Keratinocyte (primary cell): Measurements from ENCODE around the gene RAB8A. TPM values are rescaled to one million over a fixed set of nuclear protein-coding genes. Genes with fewer than 3 reads are reported as not detected.
A peak's percentile ranks its signal among the peaks of the same experiment; 100 is the strongest.

Experiments
- DNase-seq: peaks from one replicate; pipeline ENCODE4 v3.0.0-alpha.2; 2011; ENCODE audit warnings: low read depth, missing footprints, low spot score
- FAIRE-seq: peaks from 2 replicates; lab custom pipeline; 2011; peaks lifted over from hg19 to GRCh38; lab: Jason Lieb, UNC
- H2AFZ ChIP-seq: 2 replicates; pipeline ENCODE4 v1.6.0; 2012; ENCODE audit warnings: low read length, control low read depth, inconsistent platforms; ENCODE audit not compliant: control insufficient read depth
- H3K27ac ChIP-seq: 2 replicates; pipeline ENCODE4 v1.5.1; 2011; ENCODE audit warnings: low read length; ENCODE audit not compliant: control insufficient read depth, insufficient read depth
- H3K27me3 ChIP-seq: 3 replicates; pipeline ENCODE4 v1.6.0; 2011; ENCODE audit warnings: low read length; ENCODE audit not compliant: control insufficient read depth, insufficient read depth; ENCODE audit errors: extremely low read depth
- H3K36me3 ChIP-seq, 2 experiments: 2 replicates in 1 of 2; 3 replicates in 1 of 2; pipeline ENCODE4 v1.5.1; 2011; ENCODE audit warnings: low read length in 2 of 2, mild to moderate bottlenecking in 1 of 2; ENCODE audit not compliant: control insufficient read depth in 2 of 2, insufficient read depth in 2 of 2; ENCODE audit errors: extremely low read depth in 1 of 2
- H3K4me1 ChIP-seq: 3 replicates; pipeline ENCODE4 v1.5.1; 2011; ENCODE audit warnings: low read length; ENCODE audit not compliant: control insufficient read depth, insufficient read depth; ENCODE audit errors: extremely low read depth
- H3K4me2 ChIP-seq: 3 replicates; pipeline ENCODE4 v1.6.0; 2011; ENCODE audit warnings: low read depth, low read length; ENCODE audit not compliant: control insufficient read depth, insufficient read depth; ENCODE audit errors: extremely low read depth
- H3K4me3 ChIP-seq, 3 experiments: fragments of 200-600 bp in 1 of 3; sonication (generic) in 1 of 3; 2 replicates in 2 of 3; 3 replicates in 1 of 3; pipeline ENCODE4 v1.5.1; 2011 to 2016; ENCODE audit warnings: low read length in 3 of 3, mild to moderate bottlenecking in 3 of 3, control low read depth in 2 of 3, inconsistent platforms in 1 of 3, low read depth in 1 of 3, mixed read lengths in 1 of 3, mixed run types in 1 of 3, moderate library complexity in 1 of 3; ENCODE audit not compliant: control insufficient read depth in 2 of 3, insufficient read depth in 2 of 3; ENCODE audit errors: extremely low read depth in 1 of 3
- H3K79me2 ChIP-seq: 2 replicates; pipeline ENCODE4 v1.6.0; 2012; ENCODE audit warnings: low read length; ENCODE audit not compliant: control insufficient read depth, insufficient read depth
- H3K9ac ChIP-seq: 3 replicates; pipeline ENCODE4 v1.6.0; 2011; ENCODE audit warnings: low read length; ENCODE audit not compliant: control insufficient read depth, insufficient read depth; ENCODE audit errors: extremely low read depth
- H3K9me1 ChIP-seq: 3 replicates; pipeline ENCODE4 v1.6.0; 2011; ENCODE audit warnings: low read length; ENCODE audit not compliant: control insufficient read depth, insufficient read depth; ENCODE audit errors: extremely low read depth
- H3K9me3 ChIP-seq: 2 replicates; pipeline ENCODE4 v1.5.1; 2012; ENCODE audit warnings: low read depth, low read length; ENCODE audit not compliant: control insufficient read depth
- H4K20me1 ChIP-seq: 3 replicates; pipeline ENCODE4 v1.6.0; 2011; ENCODE audit warnings: low read length; ENCODE audit not compliant: control insufficient read depth, insufficient read depth; ENCODE audit errors: extremely low read depth
- EZH2 ChIP-seq: IDR thresholded peaks from one replicate; pipeline ENCODE4 v1.6.1; 2012; ENCODE audit warnings: inconsistent platforms, mild to moderate bottlenecking, low read length, moderate library complexity
- dilution Hi-C: fragments of 300-500 bp; cut with MboI; formaldehyde crosslinking; loops from one replicate; pipeline ENCODE4 v1.7.0; 2020; ENCODE audit warnings: low sequenced_read_pairs; ENCODE audit not compliant: extremely low pct_ligation_motif_present
- polyA plus RNA-seq, 5 experiments: library from polyadenylated mRNA; depleted of rRNA in 3 of 5; stranded (reverse) in 3 of 5; stranded (forward) in 1 of 5; unstranded in 1 of 5; fragments of >200 nt; gene quantifications; 1 replicate in 1 of 5; 2 replicates in 3 of 5; 3 replicates in 1 of 5; pipeline versions ENCODE4 v1.2.1 to v1.2.3, GENCODE V29; 2011 to 2012; ENCODE audit warnings: missing spikeins in 2 of 5, low read depth in 1 of 5, low replicate concordance in 1 of 5
- TF ChIP-seq, protein P1 (sequence below), 3 experiments: IDR thresholded peaks in 1 of 3; conservative IDR thresholded peaks in 1 of 3; optimal IDR thresholded peaks in 1 of 3; 2 replicates in 2 of 3; 3 replicates in 1 of 3; pipeline versions ENCODE3 to v1.5.1; 2011; ENCODE audit warnings: low read length in 3 of 3, mild to moderate bottlenecking in 3 of 3, moderate library complexity in 2 of 3, control low read depth in 1 of 3, inconsistent platforms in 1 of 3; ENCODE audit not compliant: insufficient read depth in 2 of 3; ENCODE audit errors: extremely low read depth in 1 of 3

RAB8A gene
- polyA plus RNA-seq, 1 donor (not counting 4 experiments of a cell fraction or from before 2014, with no cell fraction given) = 95.1 TPM

DNA sequence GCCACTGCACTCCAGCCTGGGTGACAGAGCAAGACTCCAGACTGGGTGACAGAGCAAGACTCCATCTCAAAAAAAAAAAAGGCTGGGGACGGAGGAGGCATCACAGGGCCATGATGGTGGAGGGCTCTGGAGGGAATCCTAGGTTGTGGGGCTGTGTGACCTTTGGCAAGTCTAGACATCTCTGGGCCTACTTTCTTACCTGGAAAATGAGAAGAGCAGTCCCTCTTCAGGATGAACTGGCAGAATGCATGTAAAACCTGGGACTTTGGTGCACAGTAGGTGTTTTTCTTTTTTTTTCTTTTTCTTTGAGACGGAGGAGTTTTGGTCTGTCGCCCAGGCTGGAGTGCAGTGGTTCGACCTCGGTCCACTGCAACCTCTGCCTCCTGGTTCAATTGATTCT, 48.0 kb downstream of the RAB8A start:
- no peaks in the 10 kb centered on the region for H3K36me3 ChIP-seq

DNA sequence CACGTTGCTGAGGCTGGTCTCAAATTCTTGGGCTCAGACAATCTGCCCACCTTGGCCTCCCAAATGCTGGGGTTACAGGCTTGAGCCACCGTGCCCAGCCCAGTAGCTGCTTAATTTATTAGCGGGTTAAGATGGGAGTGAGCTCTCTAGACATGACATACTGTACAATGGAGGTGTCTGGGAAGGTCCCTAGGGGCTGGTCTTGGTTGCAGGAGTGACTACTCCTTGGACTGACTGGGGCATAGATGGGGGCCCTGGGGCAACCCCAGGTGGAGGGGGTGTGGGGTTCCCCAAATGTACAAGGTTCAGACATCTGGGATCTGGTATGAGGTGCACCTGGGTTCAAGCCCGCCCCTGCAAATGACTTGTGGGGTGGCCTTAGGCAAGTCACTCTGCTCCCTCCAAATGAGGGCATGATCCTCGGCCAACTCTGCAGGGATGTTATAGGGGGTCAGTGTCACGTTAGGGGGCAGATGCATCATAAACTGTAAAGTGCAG, 48.8 kb downstream of the RAB8A start:
- no peaks in the 10 kb centered on the region for H4K20me1 ChIP-seq
- H3K9me1 ChIP-seq = no peaks in the 10 kb centered on the region
- no peak overlapping the region for H3K4me3 ChIP-seq
- no peak overlapping the region for H3K27ac ChIP-seq
- peak overlapping the region; percentile 71 for H3K4me2 ChIP-seq
- H3K9me3 ChIP-seq = no peaks in the 10 kb centered on the region
- no peaks in the 10 kb centered on the region for H3K36me3 ChIP-seq
- H3K79me2 ChIP-seq = no peaks in the 10 kb centered on the region
- peaks cover 11% of the 10 kb centered on the region for H3K4me1 ChIP-seq
- DNase-seq (no peak), FAIRE-seq (no peak)
- no peaks in the 10 kb centered on the region for H3K27me3 ChIP-seq
- no peak overlapping the region for H2AFZ ChIP-seq
- H3K9ac ChIP-seq = no peak overlapping the region
- TF ChIP-seq EZH2 = no peak
- TF ChIP-seq, protein P1, sequence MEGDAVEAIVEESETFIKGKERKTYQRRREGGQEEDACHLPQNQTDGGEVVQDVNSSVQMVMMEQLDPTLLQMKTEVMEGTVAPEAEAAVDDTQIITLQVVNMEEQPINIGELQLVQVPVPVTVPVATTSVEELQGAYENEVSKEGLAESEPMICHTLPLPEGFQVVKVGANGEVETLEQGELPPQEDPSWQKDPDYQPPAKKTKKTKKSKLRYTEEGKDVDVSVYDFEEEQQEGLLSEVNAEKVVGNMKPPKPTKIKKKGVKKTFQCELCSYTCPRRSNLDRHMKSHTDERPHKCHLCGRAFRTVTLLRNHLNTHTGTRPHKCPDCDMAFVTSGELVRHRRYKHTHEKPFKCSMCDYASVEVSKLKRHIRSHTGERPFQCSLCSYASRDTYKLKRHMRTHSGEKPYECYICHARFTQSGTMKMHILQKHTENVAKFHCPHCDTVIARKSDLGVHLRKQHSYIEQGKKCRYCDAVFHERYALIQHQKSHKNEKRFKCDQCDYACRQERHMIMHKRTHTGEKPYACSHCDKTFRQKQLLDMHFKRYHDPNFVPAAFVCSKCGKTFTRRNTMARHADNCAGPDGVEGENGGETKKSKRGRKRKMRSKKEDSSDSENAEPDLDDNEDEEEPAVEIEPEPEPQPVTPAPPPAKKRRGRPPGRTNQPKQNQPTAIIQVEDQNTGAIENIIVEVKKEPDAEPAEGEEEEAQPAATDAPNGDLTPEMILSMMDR (optimal IDR thresholded peaks at IDR 0.05 in 1 of 3, IDR thresholded peaks at IDR 0.05 in 1 of 3, conservative IDR thresholded peaks at IDR 0.05 in 1 of 3; ENCODE audit: extremely low read depth in 1 of 3, insufficient read depth in 2 of 3, low read length in 3 of 3) = no peak
- dilution Hi-C loops = no loop called here

More for the DNA sequence above, 48.0 kb downstream of the RAB8A start:
- dilution Hi-C loops = no loop called here
- Histone ChIP-seq H4K20me1 (no peaks in the 10 kb centered on the region), H3K4me1 (peaks cover 11% of the 10 kb centered on the region), H3K9me1 (no peaks in the 10 kb centered on the region), H3K9ac (no peak overlapping the region), H3K27ac (no peak overlapping the region), H3K79me2 (no peaks in the 10 kb centered on the region), H3K27me3 (no peaks in the 10 kb centered on the region), H3K9me3 (no peaks in the 10 kb centered on the region), H3K4me2 (no peak overlapping the region), H2AFZ (no peak overlapping the region), H3K4me3 (no peak overlapping the region)
- FAIRE-seq (no peak), DNase-seq (no peak)
- TF ChIP-seq, protein P1 (optimal IDR thresholded peaks at IDR 0.05 in 1 of 3, IDR thresholded peaks at IDR 0.05 in 1 of 3, conservative IDR thresholded peaks at IDR 0.05 in 1 of 3; ENCODE audit: extremely low read depth in 1 of 3, insufficient read depth in 2 of 3, low read length in 3 of 3) = no peak
- TF ChIP-seq EZH2 = no peak
